ENCODE measurements around the gene MARCHF3.
"Not testable (repeated sequence)": the region's sequence is repeated elsewhere in the genome, so short reads cannot be mapped to it uniquely, and the experiment has no call there.

Gene MARCHF3

GRCh38 chr5:127051591-127051990 is 21.2 kb upstream of the MARCHF3 start:
- no peak for DNase-seq (ENCODE audit: low spot score)

GRCh38 chr5:127046343-127047072 is 16.1 kb upstream of the MARCHF3 start:
- DNase-seq (ENCODE audit: low spot score): no peak

- peak; percentile 20 for DNase-seq (ENCODE audit: low spot score)
Measured at GRCh38 chr5:127042593-127042992, 12.2 kb upstream of the MARCHF3 start.

- no peak for DNase-seq (ENCODE audit: low spot score)
Measured at GRCh38 chr5:127041571-127041970, 11.2 kb upstream of the MARCHF3 start.

GRCh38 chr5:127040796-127041520 is 10.6 kb upstream of the MARCHF3 start:
- DNase-seq (ENCODE audit: low spot score): no peak

- no peak for DNase-seq (ENCODE audit: low spot score)
Measured at GRCh38 chr5:127038550-127038949, 8.2 kb upstream of the MARCHF3 start.

GRCh38 chr5:127031863-127032232 is 1.5 kb upstream of the MARCHF3 start:
- DNase-seq (ENCODE audit: low spot score): no peak

- no peak for DNase-seq (ENCODE audit: low spot score)
Measured at GRCh38 chr5:127031147-127031862, 947 bp upstream of the MARCHF3 start.

GRCh38 chr5:127029581-127030258 is 638 bp downstream of the MARCHF3 start:
- peak; percentile 53 for DNase-seq (ENCODE audit: low spot score)

GRCh38 chr5:127028822-127029457 is 1.4 kb downstream of the MARCHF3 start:
- DNase-seq (ENCODE audit: low spot score): peak; percentile 38

- DNase-seq (ENCODE audit: low spot score): no peak
Measured at GRCh38 chr5:127027539-127027938, 2.8 kb downstream of the MARCHF3 start.

- DNase-seq (ENCODE audit: low spot score): no peak
Measured at GRCh38 chr5:127026166-127026565, 4.2 kb downstream of the MARCHF3 start.

GRCh38 chr5:127025467-127025866 is 4.9 kb downstream of the MARCHF3 start:
- no peak for DNase-seq (ENCODE audit: low spot score)

GRCh38 chr5:127024821-127025220 is 5.5 kb downstream of the MARCHF3 start:
- no peak for DNase-seq (ENCODE audit: low spot score)

- not testable (repeated sequence) for DNase-seq (ENCODE audit: low spot score)
Measured at GRCh38 chr5:127023552-127024191, 6.7 kb downstream of the MARCHF3 start.

GRCh38 chr5:127022846-127023245 is 7.5 kb downstream of the MARCHF3 start:
- no peak for DNase-seq (ENCODE audit: low spot score)

GRCh38 chr5:127019928-127020327 is 10.4 kb downstream of the MARCHF3 start:
- no peak for DNase-seq (ENCODE audit: low spot score)

- not testable (repeated sequence) for DNase-seq (ENCODE audit: low spot score)
Measured at GRCh38 chr5:127016722-127017121, 13.6 kb downstream of the MARCHF3 start.

GRCh38 chr5:127015716-127016115 is 14.6 kb downstream of the MARCHF3 start:
- DNase-seq (ENCODE audit: low spot score): no peak

- no peak for DNase-seq (ENCODE audit: low spot score)
Measured at GRCh38 chr5:127014573-127014972, 15.8 kb downstream of the MARCHF3 start.

GRCh38 chr5:127013407-127013806 is 17.0 kb downstream of the MARCHF3 start:
- DNase-seq (ENCODE audit: low spot score): no peak
